ENCODE data around the gene ZNF276. TPM values are rescaled to one million over a fixed set of nuclear protein-coding genes. Genes with fewer than 3 reads are reported as not detected.

The ZNF276 gene
- total RNA-seq, 6 donors from 2014 or later = 28.6 to 172 (median 39.0) TPM

- peaks cover 15 to 39% (median 23%) of the 10 kb centered on the region in 4 donors for H3K4me1 ChIP-seq
- 0 to 4% methylated on average over 10 to 14 of the region's 30 CpGs for WGBS, 2 donors
These were observed 21.2 kb upstream of the ZNF276 start for GRCh38 chr16:89700100-89700648.

GRCh38 chr16:89700649-89701424 is 20.5 kb upstream of the ZNF276 start:
- peaks cover 0 to 24% (median 14%) of the 10 kb centered on the region in 4 donors for H3K36me3 ChIP-seq
- no peaks in the 10 kb centered on the region for H3K9me3 ChIP-seq
- H3K27me3 ChIP-seq = no peaks in the 10 kb centered on the region
- TF ChIP-seq CTCF (IDR thresholded peaks at IDR 0.05) (peak in 1 of 6 experiments; percentile 41), POLR2A (IDR thresholded peaks at IDR 0.05) (no peak), POLR2AphosphoS5 (IDR thresholded peaks at IDR 0.05) (no peak), EP300 (IDR thresholded peaks at IDR 0.05) (no peak)
- ATAC-seq (ENCODE audit: low FRiP score in 2 of 2) (peak; percentile 43 to 49), DNase-seq (peak; percentile 80 to 92)
- H3K27ac ChIP-seq = peak overlapping the region; percentile 83 to 95 (median 90)
- WGBS, 2 donors = 1 to 7% methylated on average over 3 to 28 of the region's 78 CpGs
- peaks cover 15 to 38% (median 23%) of the 10 kb centered on the region in 4 donors for H3K4me1 ChIP-seq
- H3K4me3 ChIP-seq = peak overlapping the region; percentile 74 to 90 (median 83)

More at GRCh38 chr16:89700100-89700648, 21.2 kb upstream of the ZNF276 start:
- DNase-seq (peak; percentile 98 to 100), ATAC-seq (ENCODE audit: low FRiP score in 2 of 2) (peak; percentile 80 to 91)
- peak overlapping the region; percentile 74 to 90 (median 83) for H3K4me3 ChIP-seq
- H3K36me3 ChIP-seq = peaks cover 0 to 31% (median 19%) of the 10 kb centered on the region in 4 donors
- H3K27ac ChIP-seq = peak overlapping the region; percentile 83 to 95 (median 90)
- peak; percentile 76 to 98 (median 96) for TF ChIP-seq CTCF (IDR thresholded peaks at IDR 0.05)
- peak in 1 of 4 donors; percentile 68 for TF ChIP-seq EP300 (IDR thresholded peaks at IDR 0.05)
- peak in 2 of 4 donors; percentile 15 to 50 for TF ChIP-seq POLR2A (IDR thresholded peaks at IDR 0.05)
- TF ChIP-seq POLR2AphosphoS5 (IDR thresholded peaks at IDR 0.05) = peak; percentile 80 to 84
- no peaks in the 10 kb centered on the region for H3K27me3 ChIP-seq
- no peaks in the 10 kb centered on the region for H3K9me3 ChIP-seq

DNA sequence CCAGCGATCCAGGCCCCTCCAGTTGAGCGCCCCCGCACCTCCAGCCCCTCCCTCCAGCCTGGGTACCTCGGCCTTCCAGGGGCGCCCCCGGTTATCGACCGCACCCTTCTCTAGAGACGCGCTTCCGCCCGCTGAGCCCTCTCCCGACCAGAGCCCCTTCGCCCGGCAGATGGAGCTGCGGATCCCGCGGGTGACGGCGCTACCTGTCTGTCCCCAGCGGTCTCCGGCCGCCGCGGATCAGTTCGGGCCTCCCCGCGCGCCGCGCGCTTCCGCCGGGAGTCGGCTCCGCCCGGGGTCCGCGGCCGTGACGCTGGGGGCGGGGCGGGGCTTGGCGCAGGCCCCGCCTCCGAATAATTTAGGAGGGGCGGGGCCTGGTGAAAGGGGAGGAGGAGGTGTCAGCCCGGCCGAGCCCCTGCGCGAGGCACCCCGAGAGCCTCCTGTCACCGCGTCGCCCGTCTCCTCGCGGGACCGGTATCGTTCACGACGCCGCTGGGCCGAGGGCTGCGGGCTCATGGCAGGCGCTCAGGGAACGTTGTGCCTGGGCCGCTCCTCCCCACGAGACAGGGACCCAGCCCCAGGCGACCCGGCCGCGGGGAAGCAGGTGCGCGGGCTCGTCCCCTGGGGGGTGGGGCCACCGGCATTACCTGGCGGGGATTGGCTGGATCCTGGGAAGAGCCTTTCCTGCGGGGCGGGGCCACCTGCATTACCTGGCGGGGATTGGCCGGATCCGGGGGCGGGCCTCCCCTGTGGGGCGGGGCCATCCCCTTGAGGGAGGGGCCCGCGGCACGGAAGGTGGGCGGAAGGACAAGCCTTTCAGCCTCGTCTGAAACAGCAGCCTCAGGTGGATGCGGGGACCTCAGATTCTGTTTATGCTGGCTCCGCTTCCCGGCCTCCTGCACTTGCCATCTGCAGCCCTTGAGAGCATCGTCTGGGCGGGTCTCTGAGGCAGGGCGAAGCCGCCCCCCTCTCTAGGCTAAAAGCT is 19.6 kb upstream of the ZNF276 start, which contains the start of gene SPATA2L:
SPATA2L (minus strand) TSS at position 281 of the 982 bp plus-strand sequence. CDS start 473 bp downstream, outside the sequence.
- DNase-seq = peak; percentile 95 to 98
- H3K27ac ChIP-seq = peak within 1 kb of the TSS; percentile 83 to 95 (median 90)
- WGBS, 2 donors = 3 to 5% methylated on average over 38 to 60 of the region's 97 CpGs
- H3K4me1 ChIP-seq = peaks cover 15 to 39% (median 25%) of the 10 kb centered on the region in 4 donors
- peak; percentile 91 to 92 for ATAC-seq (ENCODE audit: low FRiP score in 2 of 2)
- peaks cover 0 to 15% (median 13%) of the 10 kb centered on the region in 4 donors for H3K36me3 ChIP-seq
- no peaks in the 10 kb centered on the region for H3K9me3 ChIP-seq
- H3K4me3 ChIP-seq = peak within 1 kb of the TSS; percentile 74 to 90 (median 83)
- H3K27me3 ChIP-seq = no peaks in the 10 kb centered on the region
- TF ChIP-seq EP300 (IDR thresholded peaks at IDR 0.05) (no peak), POLR2AphosphoS5 (IDR thresholded peaks at IDR 0.05) (peak; percentile 69 to 85), POLR2A (IDR thresholded peaks at IDR 0.05) (peak; percentile 30 to 93 (median 80)), CTCF (IDR thresholded peaks at IDR 0.05) (peak in 2 of 6 experiments; percentile 27 to 33)

DNA sequence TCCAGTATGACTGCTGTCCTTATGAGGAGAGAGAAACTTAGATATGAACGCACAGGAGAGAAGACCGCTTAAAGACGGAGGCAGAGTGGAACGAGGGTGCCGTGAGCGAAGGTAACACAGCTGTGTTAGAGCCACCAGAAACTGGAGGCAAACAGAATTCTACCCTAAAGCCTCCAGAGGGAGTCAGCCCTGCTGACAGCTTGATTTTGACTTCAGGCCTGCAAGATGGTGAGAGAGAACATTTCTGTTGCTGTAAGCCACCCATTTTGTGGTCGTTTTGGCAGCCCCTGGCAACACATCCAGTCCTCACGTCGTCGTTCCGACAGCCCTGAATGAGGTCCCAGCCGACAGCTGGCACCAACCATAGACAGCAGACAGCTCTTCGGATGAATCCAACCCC is 17.1 kb upstream of the ZNF276 start:
- H3K4me3 ChIP-seq = no peak overlapping the region
- no peaks in the 10 kb centered on the region for H3K9me3 ChIP-seq
- H3K36me3 ChIP-seq = peaks cover 0 to 4% (median 0%) of the 10 kb centered on the region in 4 donors
- TF ChIP-seq POLR2AphosphoS5 (IDR thresholded peaks at IDR 0.05) = no peak
- no peak for TF ChIP-seq CTCF (IDR thresholded peaks at IDR 0.05)
- TF ChIP-seq POLR2A (IDR thresholded peaks at IDR 0.05) = no peak
- no peak for TF ChIP-seq EP300 (IDR thresholded peaks at IDR 0.05)
- ATAC-seq (ENCODE audit: low FRiP score in 2 of 2) (no peak), DNase-seq (no peak)
- WGBS, 2 donors = 74 to 83% methylated on average over 7 to 13 of the region's 13 CpGs
- H3K4me1 ChIP-seq = peaks cover 15 to 39% (median 25%) of the 10 kb centered on the region in 4 donors
- no peaks in the 10 kb centered on the region for H3K27me3 ChIP-seq
- H3K27ac ChIP-seq = no peak overlapping the region
